Osteoblast (primary cell): ENCODE measurements around the gene PTPRD. TPM values are rescaled to one million over a fixed set of nuclear protein-coding genes. Genes with fewer than 3 reads are reported as not detected.
A peak's percentile ranks its signal among the peaks of the same experiment; 100 is the strongest.

Experiments
- DNase-seq: peaks from one replicate; pipeline ENCODE4 v3.0.0; 2011; ENCODE audit warnings: low spot score, mixed read lengths; ENCODE audit not compliant: insufficient read length; ENCODE audit errors: missing footprints
- H2AFZ ChIP-seq: 2 replicates; pipeline ENCODE4 v1.6.0; 2011; ENCODE audit warnings: mild to moderate bottlenecking, low read length
- H3K27ac ChIP-seq: 2 replicates; pipeline ENCODE4 v1.5.1; 2011; ENCODE audit warnings: mild to moderate bottlenecking, low read depth, low read length, moderate library complexity
- H3K27me3 ChIP-seq: 2 replicates; pipeline ENCODE4 v1.6.0; 2012; ENCODE audit warnings: mild to moderate bottlenecking, control low read depth, inconsistent platforms, low read length, moderate library complexity; ENCODE audit not compliant: insufficient read depth
- H3K36me3 ChIP-seq: 2 replicates; pipeline ENCODE4 v1.5.1; 2011; ENCODE audit warnings: mild to moderate bottlenecking, low read length, control low read depth, moderate library complexity; ENCODE audit not compliant: insufficient read depth
- H3K4me1 ChIP-seq: 2 replicates; pipeline ENCODE4 v1.5.1; 2011; ENCODE audit warnings: mild to moderate bottlenecking, low read length, control low read depth, moderate library complexity; ENCODE audit not compliant: insufficient read depth
- H3K4me2 ChIP-seq: 2 replicates; pipeline ENCODE4 v1.6.0; 2011; ENCODE audit warnings: mild to moderate bottlenecking, low read length; ENCODE audit not compliant: insufficient read depth
- H3K4me3 ChIP-seq: fragments of 200-600 bp; sonication (generic); 3 replicates; pipeline ENCODE4 v1.5.1; 2012; ENCODE audit warnings: mild to moderate bottlenecking, low read length, inconsistent platforms; ENCODE audit not compliant: insufficient read depth
- H3K79me2 ChIP-seq: 2 replicates; pipeline ENCODE4 v1.6.0; 2012; ENCODE audit warnings: mild to moderate bottlenecking, low read length, control low read depth, inconsistent platforms; ENCODE audit not compliant: insufficient read depth
- H3K9me3 ChIP-seq: 2 replicates; pipeline ENCODE4 v1.5.1; 2011; ENCODE audit warnings: low read depth, low read length, control low read depth
- H4K20me1 ChIP-seq: 2 replicates; pipeline ENCODE4 v1.6.0; 2012; ENCODE audit warnings: mild to moderate bottlenecking, low read length, control low read depth; ENCODE audit not compliant: insufficient read depth
- CTCF ChIP-seq: IDR thresholded peaks from 2 replicates; pipeline ENCODE4 v1.5.1; 2011; ENCODE audit warnings: mild to moderate bottlenecking, low read depth, low read length, moderate library complexity; ENCODE audit errors: extremely low read depth
- total RNA-seq: library from RNA; depleted of rRNA; stranded (reverse); fragments of >200 nt; gene quantifications from 2 replicates; pipeline ENCODE4 v1.2.3, GENCODE V29; 2012

Gene PTPRD
- total RNA-seq, 1 donor, result 23.9 TPM

GRCh38 chr9:9222730-9223129, 1390.1 kb downstream of the PTPRD start:
- H3K36me3 ChIP-seq, result no peaks in the 10 kb centered on the region
- TF ChIP-seq CTCF, result no peak
- no peak for DNase-seq
- H4K20me1 ChIP-seq, result no peaks in the 10 kb centered on the region
- no peaks in the 10 kb centered on the region for H3K27me3 ChIP-seq
- no peaks in the 10 kb centered on the region for H3K79me2 ChIP-seq
- no peak overlapping the region for H3K4me2 ChIP-seq
- no peaks in the 10 kb centered on the region for H3K9me3 ChIP-seq
- no peak overlapping the region for H3K4me3 ChIP-seq
- no peak overlapping the region for H3K27ac ChIP-seq
- no peaks in the 10 kb centered on the region for H3K4me1 ChIP-seq
- no peak overlapping the region for H2AFZ ChIP-seq

- Histone ChIP-seq H4K20me1 (no peaks in the 10 kb centered on the region), H3K36me3 (no peaks in the 10 kb centered on the region)
- no peak for DNase-seq
These were observed 1395.9 kb downstream of the PTPRD start for GRCh38 chr9:9216934-9217333.

GRCh38 chr9:9215050-9215449, 1397.8 kb downstream of the PTPRD start:
- Histone ChIP-seq H3K36me3 (no peaks in the 10 kb centered on the region), H3K79me2 (no peaks in the 10 kb centered on the region), H3K4me1 (no peaks in the 10 kb centered on the region), H3K4me3 (no peak overlapping the region), H3K27me3 (no peaks in the 10 kb centered on the region), H2AFZ (no peak overlapping the region), H3K4me2 (no peak overlapping the region), H4K20me1 (no peaks in the 10 kb centered on the region), H3K27ac (no peak overlapping the region), H3K9me3 (no peaks in the 10 kb centered on the region)
- no peak for TF ChIP-seq CTCF
- DNase-seq, result peak; percentile 9

More at GRCh38 chr9:9216934-9217333, 1395.9 kb downstream of the PTPRD start:
- TF ChIP-seq CTCF, result no peak
- no peak overlapping the region for H3K4me2 ChIP-seq
- no peaks in the 10 kb centered on the region for H3K27me3 ChIP-seq
- no peaks in the 10 kb centered on the region for H3K4me1 ChIP-seq
- no peaks in the 10 kb centered on the region for H3K9me3 ChIP-seq
- H3K79me2 ChIP-seq, result no peaks in the 10 kb centered on the region
- H2AFZ ChIP-seq, result no peak overlapping the region
- no peak overlapping the region for H3K27ac ChIP-seq
- no peak overlapping the region for H3K4me3 ChIP-seq

- Histone ChIP-seq H3K79me2 (no peaks in the 10 kb centered on the region), H3K27ac (no peak overlapping the region), H3K9me3 (no peaks in the 10 kb centered on the region), H3K4me2 (no peak overlapping the region), H3K4me3 (no peak overlapping the region), H3K27me3 (no peaks in the 10 kb centered on the region), H3K36me3 (no peaks in the 10 kb centered on the region), H3K4me1 (no peaks in the 10 kb centered on the region), H4K20me1 (no peaks in the 10 kb centered on the region), H2AFZ (no peak overlapping the region)
- no peak for TF ChIP-seq CTCF
- no peak for DNase-seq
These were observed 1398.7 kb downstream of the PTPRD start for GRCh38 chr9:9214066-9214465.
